ENCODE results near the gene CREB3L4. TPM values are rescaled to one million over a fixed set of nuclear protein-coding genes. Genes with fewer than 3 reads are reported as not detected.
"Not testable (repeated sequence)": the region's sequence is repeated elsewhere in the genome, so short reads cannot be mapped to it uniquely, and the experiment has no call there.

The CREB3L4 gene
- polyA plus RNA-seq, 2 of the 4 experiments (the other 2 are of a cell fraction): 10.1 to 14.3 TPM

GRCh38 chr1:153977250-153978240, 9.8 kb downstream of the CREB3L4 start, which contains the start of gene JTB (continued):
- TF ChIP-seq BCL3 (IDR thresholded peaks at IDR 0.05) (peak; percentile 83), ZC3H11A (IDR thresholded peaks at IDR 0.05) (no peak), NFE2L2 (conservative IDR thresholded peaks at IDR 0.05; ENCODE audit: low read length) (no peak), CEBPB (IDR thresholded peaks at IDR 0.05) (no peak), RARB (CRISPR knock-in tag; IDR thresholded peaks at IDR 0.05) (no peak), JUN (IDR thresholded peaks at IDR 0.05) (peak in 1 of 2 experiments; percentile 62; a peak in 1 of 5 replicates), TP53 (CRISPR knock-in tag; IDR thresholded peaks at IDR 0.05) (no peak), NR3C1 (IDR thresholded peaks at IDR 0.05) (no peak)
- TF ChIP-seq, protein P1, sequence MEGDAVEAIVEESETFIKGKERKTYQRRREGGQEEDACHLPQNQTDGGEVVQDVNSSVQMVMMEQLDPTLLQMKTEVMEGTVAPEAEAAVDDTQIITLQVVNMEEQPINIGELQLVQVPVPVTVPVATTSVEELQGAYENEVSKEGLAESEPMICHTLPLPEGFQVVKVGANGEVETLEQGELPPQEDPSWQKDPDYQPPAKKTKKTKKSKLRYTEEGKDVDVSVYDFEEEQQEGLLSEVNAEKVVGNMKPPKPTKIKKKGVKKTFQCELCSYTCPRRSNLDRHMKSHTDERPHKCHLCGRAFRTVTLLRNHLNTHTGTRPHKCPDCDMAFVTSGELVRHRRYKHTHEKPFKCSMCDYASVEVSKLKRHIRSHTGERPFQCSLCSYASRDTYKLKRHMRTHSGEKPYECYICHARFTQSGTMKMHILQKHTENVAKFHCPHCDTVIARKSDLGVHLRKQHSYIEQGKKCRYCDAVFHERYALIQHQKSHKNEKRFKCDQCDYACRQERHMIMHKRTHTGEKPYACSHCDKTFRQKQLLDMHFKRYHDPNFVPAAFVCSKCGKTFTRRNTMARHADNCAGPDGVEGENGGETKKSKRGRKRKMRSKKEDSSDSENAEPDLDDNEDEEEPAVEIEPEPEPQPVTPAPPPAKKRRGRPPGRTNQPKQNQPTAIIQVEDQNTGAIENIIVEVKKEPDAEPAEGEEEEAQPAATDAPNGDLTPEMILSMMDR (IDR thresholded peaks at IDR 0.05): no peak

GRCh38 chr1:153978274-153978909, 10.7 kb downstream of the CREB3L4 start:
- DNase-seq (ENCODE audit: low read depth in 1 of 2, low spot score in 1 of 2) (no peak), ATAC-seq (no peak), FAIRE-seq (no peak)
- Histone ChIP-seq H3K9me3 (no peaks in the 10 kb centered on the region), H3K4me2 (peak overlapping the region; percentile 92), H3K27ac (peak overlapping the region; percentile 88 to 95; a peak in 5 of 6 replicates), H3K4me1 (peaks cover 18% of the 10 kb centered on the region), H3K4me3 (peak overlapping the region; percentile 92)
- WGBS (ENCODE audit: missing lambda C conversion rate): 72% methylated on average over 9 of the region's 9 CpGs
- ChIA-PET POLR2A (interaction anchor here (0.9 to 4.4 kb wide), 6 partner anchors 11 to 194 kb away, joined by 3 to 78 read pairs (median 10); partner anchors contain the start of genes CREB3L4, DENND4B, RPS27 and SLC39A1), CTCF (interaction anchor here (0.5 to 7.5 kb wide), 10 partner anchors 8 to 947 kb away, joined by 3 to 90 read pairs (median 6); partner anchors contain the start of genes CREB3L4, DENND4B and RAB13)
- TF ChIP-seq, protein P2, sequence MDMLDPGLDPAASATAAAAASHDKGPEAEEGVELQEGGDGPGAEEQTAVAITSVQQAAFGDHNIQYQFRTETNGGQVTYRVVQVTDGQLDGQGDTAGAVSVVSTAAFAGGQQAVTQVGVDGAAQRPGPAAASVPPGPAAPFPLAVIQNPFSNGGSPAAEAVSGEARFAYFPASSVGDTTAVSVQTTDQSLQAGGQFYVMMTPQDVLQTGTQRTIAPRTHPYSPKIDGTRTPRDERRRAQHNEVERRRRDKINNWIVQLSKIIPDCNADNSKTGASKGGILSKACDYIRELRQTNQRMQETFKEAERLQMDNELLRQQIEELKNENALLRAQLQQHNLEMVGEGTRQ (IDR thresholded peaks at IDR 0.05): no peak
- no peak for TF ChIP-seq HES2 (IDR thresholded peaks at IDR 0.05)
- TF ChIP-seq PHF8 (IDR thresholded peaks at IDR 0.05; ENCODE audit: borderline replicate concordance, low read depth): no peak
- no peak for TF ChIP-seq HEYL (CRISPR knock-in tag; IDR thresholded peaks at IDR 0.05)
- no peak for TF ChIP-seq RCOR1 (IDR thresholded peaks at IDR 0.05; ENCODE audit: low read depth, low read length)
- no peak for TF ChIP-seq PBX3 (IDR thresholded peaks at IDR 0.05)
- no peak for TF ChIP-seq MYC (IDR thresholded peaks at IDR 0.05; ENCODE audit: borderline replicate concordance, low read length)
- no peak for TF ChIP-seq JUN (IDR thresholded peaks at IDR 0.05)

DNA sequence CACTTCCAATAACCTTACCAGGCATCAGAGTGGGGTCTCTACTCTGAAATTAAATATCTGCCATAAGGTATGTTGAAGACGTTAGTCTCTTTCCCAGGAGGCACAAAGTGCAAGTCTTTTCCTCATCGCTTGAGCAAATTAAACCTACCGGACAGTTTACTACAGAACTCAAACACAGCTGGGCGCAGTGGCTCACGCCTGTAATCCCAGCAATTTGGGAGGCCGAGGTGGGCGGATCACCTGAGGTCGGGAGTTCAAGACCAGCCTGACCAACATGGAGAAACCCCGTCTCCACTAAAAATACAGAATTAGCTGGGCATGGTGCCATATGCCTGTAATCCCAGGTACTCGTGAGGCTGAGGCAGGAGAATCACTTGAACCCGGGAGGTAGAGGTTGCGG, 11.4 kb downstream of the CREB3L4 start:
- POLR2A ChIA-PET: interaction anchor here (3.5 to 4.4 kb wide), 2 partner anchors 12 kb away, joined by 52 to 78 read pairs; partner anchors contain the start of genes CREB3L4 and RPS27
- not testable (repeated sequence) for FAIRE-seq; H3K4me3 ChIP-seq; ATAC-seq; H3K4me2 ChIP-seq; DNase-seq (ENCODE audit: low read depth in 1 of 2, low spot score in 1 of 2); H3K9me3 ChIP-seq; H3K27ac ChIP-seq
- 93% methylated on average over 11 of the region's 12 CpGs for WGBS (ENCODE audit: missing lambda C conversion rate)
- CTCF ChIA-PET: interaction anchor here (1.0 to 7.5 kb wide), 7 partner anchors 7 to 182 kb away, joined by 3 to 90 read pairs (median 9); partner anchors contain the start of genes CREB3L4, DENND4B and RAB13
- H3K4me1 ChIP-seq: peaks cover 18% of the 10 kb centered on the region

DNA sequence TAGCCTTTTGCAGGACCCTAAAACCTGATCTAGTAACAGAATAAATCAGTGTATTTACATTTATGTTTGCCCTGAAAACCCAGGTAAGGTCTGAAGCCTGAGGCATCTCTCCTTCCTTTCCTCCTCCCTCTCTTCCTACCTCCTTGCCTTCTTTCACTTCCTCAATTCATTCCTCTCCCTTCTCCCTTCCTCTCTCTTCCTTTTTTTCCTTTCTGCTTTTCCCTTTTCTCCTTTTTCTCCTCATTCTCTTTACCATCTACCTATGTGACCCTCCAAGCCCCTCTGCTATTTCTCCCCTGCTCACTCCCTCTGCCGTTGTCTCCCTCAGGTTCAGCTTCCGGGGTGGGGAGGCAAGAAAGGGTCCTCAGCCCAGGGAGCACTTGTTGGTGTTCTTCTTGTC, 14.0 kb downstream of the CREB3L4 start:
- H3K9me3 ChIP-seq; ATAC-seq; H3K4me2 ChIP-seq; DNase-seq (ENCODE audit: low read depth in 1 of 2, low spot score in 1 of 2); FAIRE-seq; H3K27ac ChIP-seq; H3K4me3 ChIP-seq: not testable (repeated sequence)
- peaks cover 17% of the 10 kb centered on the region for H3K4me1 ChIP-seq
- WGBS (ENCODE audit: missing lambda C conversion rate): 100% methylated on average over 2 of the region's 2 CpGs
- POLR2A ChIA-PET: interaction anchor here (1.0 kb wide), 1 partner anchor 8 kb away, joined by 4 read pairs; no protein-coding TSS in a partner anchor
- CTCF ChIA-PET: interaction anchor here (1.8 kb wide), 1 partner anchor 304 kb away, joined by 4 read pairs; no protein-coding TSS in a partner anchor
